IPS-20b (cell line): Measurements from ENCODE around the gene RARB.

Experiments
- H3K27ac ChIP-seq: one replicate; pipeline ENCODE4 v1.5.1; 2013; ENCODE audit warnings: low read length
- H3K27me3 ChIP-seq: 2 replicates; pipeline ENCODE4 v1.6.1; 2013; ENCODE audit warnings: mild to moderate bottlenecking, low read length, inconsistent platforms; ENCODE audit not compliant: insufficient read depth
- H3K36me3 ChIP-seq: 2 replicates; pipeline ENCODE4 v1.6.1; 2013; ENCODE audit warnings: low read depth, mild to moderate bottlenecking, inconsistent platforms, low read length, moderate library complexity; ENCODE audit not compliant: insufficient read depth
- H3K4me1 ChIP-seq: 2 replicates; pipeline ENCODE4 v1.6.1; 2013; ENCODE audit warnings: mild to moderate bottlenecking, control low read depth, inconsistent platforms, low read length, moderate library complexity; ENCODE audit not compliant: insufficient read depth
- H3K4me3 ChIP-seq: 2 replicates; pipeline ENCODE4 v1.5.1; 2013; ENCODE audit warnings: mild to moderate bottlenecking, low read length, inconsistent platforms
- H3K9ac ChIP-seq: 2 replicates; pipeline ENCODE4 v1.6.1; 2013; ENCODE audit warnings: low read depth, mild to moderate bottlenecking, inconsistent platforms, low read length, moderate library complexity
- H3K9me3 ChIP-seq: 2 replicates; pipeline ENCODE4 v1.6.1; 2013; ENCODE audit warnings: mild to moderate bottlenecking, low read depth, low read length, inconsistent platforms; ENCODE audit not compliant: insufficient read depth

Gene RARB

DNA sequence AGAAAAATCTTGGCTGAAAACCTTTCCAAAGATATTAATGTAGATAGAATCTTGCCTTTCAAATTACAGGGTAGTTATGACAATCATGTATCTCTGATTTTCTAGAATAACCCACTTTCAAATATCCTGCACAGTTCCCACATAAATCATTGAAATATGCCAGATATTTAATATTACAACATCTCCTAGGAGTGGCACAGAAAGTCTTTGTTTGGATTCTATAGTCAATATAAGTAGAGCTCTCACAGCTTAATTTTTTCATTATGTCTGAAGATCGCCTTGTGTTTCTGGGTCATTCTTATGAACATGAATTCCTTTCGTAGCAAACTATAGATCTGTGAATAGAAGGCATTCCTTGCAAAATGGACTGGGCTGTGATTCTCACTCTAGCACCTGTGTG, 5.0 kb downstream of the RARB start:
- Histone ChIP-seq H3K4me1 (peaks cover 11% of the 10 kb centered on the region; the same call in 1 of the 2 replicates), H3K27ac (no peak overlapping the region), H3K4me3 (no peak overlapping the region), H3K9ac (no peak overlapping the region), H3K9me3 (no peaks in the 10 kb centered on the region), H3K27me3 (peaks cover 13% of the 10 kb centered on the region), H3K36me3 (no peaks in the 10 kb centered on the region)

- Histone ChIP-seq H3K4me1 (0 out of 2 replicates have a peak, but pooled peaks cover 6% of the 10 kb centered on the region), H3K36me3 (no peaks in the 10 kb centered on the region), H3K27me3 (peaks cover 5% of the 10 kb centered on the region; the same call in 1 of the 2 replicates), H3K9me3 (no peaks in the 10 kb centered on the region), H3K27ac (no peak overlapping the region), H3K9ac (no peak overlapping the region), H3K4me3 (no peak overlapping the region)
Measured at GRCh38 chr3:25433868-25434267, 5.8 kb downstream of the RARB start.

DNA sequence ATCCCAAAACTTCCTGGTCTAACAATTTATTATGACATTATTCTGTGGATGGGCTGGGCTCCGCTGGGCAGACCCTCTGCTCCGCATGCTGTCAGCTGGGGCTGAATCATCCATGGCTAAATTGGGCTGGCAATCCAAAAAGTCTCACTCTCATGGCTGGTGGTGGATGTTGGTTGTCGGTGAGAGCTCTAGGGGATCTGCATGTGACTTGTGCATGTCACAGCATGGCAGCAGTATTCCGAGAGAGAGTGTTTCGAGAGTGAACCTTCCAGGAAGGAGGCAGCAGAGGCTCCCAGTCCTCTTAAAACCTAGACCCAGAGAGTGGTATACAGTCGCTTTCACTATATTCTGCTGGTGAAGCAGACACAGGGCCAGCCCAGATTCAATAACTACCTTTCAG, 9.9 kb downstream of the RARB start:
- Histone ChIP-seq H3K36me3 (no peaks in the 10 kb centered on the region), H3K27ac (no peak overlapping the region), H3K27me3 (no peaks in the 10 kb centered on the region; the same call in 1 of the 2 replicates), H3K4me3 (no peak overlapping the region), H3K4me1 (no peaks in the 10 kb centered on the region), H3K9ac (no peak overlapping the region), H3K9me3 (no peaks in the 10 kb centered on the region)

GRCh38 chr3:25438791-25439555, 10.9 kb downstream of the RARB start:
- H3K4me3 ChIP-seq = no peak overlapping the region
- no peaks in the 10 kb centered on the region for H3K36me3 ChIP-seq
- H3K27ac ChIP-seq = no peak overlapping the region
- no peaks in the 10 kb centered on the region for H3K4me1 ChIP-seq
- no peak overlapping the region for H3K9ac ChIP-seq
- H3K9me3 ChIP-seq = no peaks in the 10 kb centered on the region
- no peaks in the 10 kb centered on the region; the same call in 1 of the 2 replicates for H3K27me3 ChIP-seq

DNA sequence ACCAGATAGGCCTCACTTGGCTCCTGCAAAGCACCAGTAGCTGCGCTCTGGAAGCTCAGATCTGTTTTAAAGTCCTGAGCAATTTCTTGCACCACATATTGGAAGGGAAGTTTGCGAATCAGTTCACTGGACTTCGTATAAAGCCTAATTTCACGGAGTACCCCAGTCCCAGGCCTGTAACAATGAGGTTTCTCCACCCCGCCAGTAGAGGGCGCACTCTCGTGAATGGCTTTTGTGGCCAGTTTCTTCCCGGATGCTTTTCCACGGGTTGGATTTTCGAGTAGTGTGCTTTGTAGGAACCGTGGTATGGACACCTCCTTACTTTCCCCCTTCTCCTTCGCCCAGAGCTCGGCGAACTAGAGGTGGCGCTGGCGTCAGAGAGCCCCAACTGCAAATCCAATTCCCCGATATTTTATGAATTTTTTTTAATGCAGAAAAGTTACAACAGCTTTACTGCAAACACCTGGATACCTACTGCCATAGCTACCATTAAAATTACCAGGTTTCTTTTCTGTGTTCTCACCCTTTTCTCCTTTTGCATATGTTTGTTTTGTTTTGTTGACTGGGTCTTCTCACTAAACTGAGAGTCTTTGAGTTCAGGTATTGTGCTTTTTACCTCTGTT, 13.3 kb downstream of the RARB start:
- no peaks in the 10 kb centered on the region for H3K36me3 ChIP-seq
- no peaks in the 10 kb centered on the region; the same call in 1 of the 2 replicates for H3K4me1 ChIP-seq

DNA sequence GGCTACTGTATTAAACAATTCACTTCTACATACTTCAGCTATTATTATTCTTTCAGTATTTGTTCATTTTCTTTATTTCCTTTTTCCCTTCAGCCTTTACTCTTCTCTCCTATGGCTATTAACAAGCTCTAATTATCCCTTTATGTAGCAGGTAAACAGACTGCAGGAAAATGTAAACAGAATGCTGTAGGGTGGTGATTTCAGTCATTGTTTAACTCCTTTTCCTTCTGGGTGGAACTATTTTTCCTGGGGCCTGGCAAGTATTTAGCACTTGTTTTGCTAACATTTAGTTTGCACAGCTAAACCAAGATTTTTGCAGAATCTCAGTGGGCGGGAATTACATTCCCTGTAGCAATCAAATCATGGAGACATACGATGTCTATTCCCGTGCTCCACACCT, 14.4 kb downstream of the RARB start:
- Histone ChIP-seq H3K36me3 (no peaks in the 10 kb centered on the region), H3K9ac (no peak overlapping the region), H3K9me3 (no peaks in the 10 kb centered on the region), H3K27me3 (no peaks in the 10 kb centered on the region; the same call in 1 of the 2 replicates), H3K4me3 (no peak overlapping the region), H3K27ac (no peak overlapping the region), H3K4me1 (no peaks in the 10 kb centered on the region; the same call in 1 of the 2 replicates)

More for the DNA sequence above, 13.3 kb downstream of the RARB start:
- Histone ChIP-seq H3K9me3 (no peaks in the 10 kb centered on the region), H3K27me3 (no peaks in the 10 kb centered on the region; the same call in 1 of the 2 replicates), H3K9ac (no peak overlapping the region), H3K27ac (no peak overlapping the region), H3K4me3 (no peak overlapping the region)

DNA sequence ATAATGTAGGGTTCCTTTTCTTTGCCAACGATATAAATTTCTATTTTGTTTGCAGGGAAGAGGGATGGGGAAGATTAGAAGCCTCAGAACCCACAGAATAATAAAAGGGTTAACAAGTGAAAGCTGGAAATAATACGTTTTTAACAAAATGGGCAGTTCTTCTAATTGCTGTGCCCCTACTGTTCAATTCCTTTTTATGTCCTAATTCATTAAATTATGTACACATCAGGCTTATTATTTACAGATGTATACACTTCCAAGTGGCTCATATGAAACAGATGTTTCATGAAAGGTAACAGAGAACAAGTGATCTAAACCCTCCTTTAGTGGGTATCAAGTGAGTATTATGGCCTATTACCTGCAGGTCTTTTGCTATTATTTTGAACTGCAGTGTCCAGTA, 16.2 kb downstream of the RARB start:
- H3K27ac ChIP-seq = no peak overlapping the region
- no peaks in the 10 kb centered on the region for H3K9me3 ChIP-seq
- no peak overlapping the region for H3K4me3 ChIP-seq
- H3K9ac ChIP-seq = no peak overlapping the region
- peaks cover 5% of the 10 kb centered on the region for H3K4me1 ChIP-seq
- no peaks in the 10 kb centered on the region for H3K36me3 ChIP-seq
- no peaks in the 10 kb centered on the region; the same call in 1 of the 2 replicates for H3K27me3 ChIP-seq

- H3K36me3 ChIP-seq = no peaks in the 10 kb centered on the region
- H3K27me3 ChIP-seq = no peaks in the 10 kb centered on the region; the same call in 1 of the 2 replicates
Measured at GRCh38 chr3:25445731-25446130, 17.7 kb downstream of the RARB start.

GRCh38 chr3:25447285-25447684, 19.2 kb downstream of the RARB start:
- H3K9ac ChIP-seq = no peak overlapping the region
- peaks cover 7% of the 10 kb centered on the region for H3K4me1 ChIP-seq
- no peaks in the 10 kb centered on the region for H3K9me3 ChIP-seq
- H3K27me3 ChIP-seq = no peaks in the 10 kb centered on the region; the same call in 1 of the 2 replicates
- H3K27ac ChIP-seq = no peak overlapping the region
- no peaks in the 10 kb centered on the region for H3K36me3 ChIP-seq
- H3K4me3 ChIP-seq = no peak overlapping the region

More at GRCh38 chr3:25445731-25446130, 17.7 kb downstream of the RARB start:
- Histone ChIP-seq H3K27ac (no peak overlapping the region), H3K9me3 (no peaks in the 10 kb centered on the region), H3K9ac (no peak overlapping the region), H3K4me1 (peaks cover 7% of the 10 kb centered on the region), H3K4me3 (no peak overlapping the region)

GRCh38 chr3:25447925-25448324, 19.9 kb downstream of the RARB start:
- Histone ChIP-seq H3K27me3 (no peaks in the 10 kb centered on the region; the same call in 1 of the 2 replicates), H3K36me3 (no peaks in the 10 kb centered on the region), H3K9me3 (no peaks in the 10 kb centered on the region), H3K4me3 (no peak overlapping the region), H3K4me1 (peaks cover 7% of the 10 kb centered on the region), H3K27ac (no peak overlapping the region), H3K9ac (no peak overlapping the region)

DNA sequence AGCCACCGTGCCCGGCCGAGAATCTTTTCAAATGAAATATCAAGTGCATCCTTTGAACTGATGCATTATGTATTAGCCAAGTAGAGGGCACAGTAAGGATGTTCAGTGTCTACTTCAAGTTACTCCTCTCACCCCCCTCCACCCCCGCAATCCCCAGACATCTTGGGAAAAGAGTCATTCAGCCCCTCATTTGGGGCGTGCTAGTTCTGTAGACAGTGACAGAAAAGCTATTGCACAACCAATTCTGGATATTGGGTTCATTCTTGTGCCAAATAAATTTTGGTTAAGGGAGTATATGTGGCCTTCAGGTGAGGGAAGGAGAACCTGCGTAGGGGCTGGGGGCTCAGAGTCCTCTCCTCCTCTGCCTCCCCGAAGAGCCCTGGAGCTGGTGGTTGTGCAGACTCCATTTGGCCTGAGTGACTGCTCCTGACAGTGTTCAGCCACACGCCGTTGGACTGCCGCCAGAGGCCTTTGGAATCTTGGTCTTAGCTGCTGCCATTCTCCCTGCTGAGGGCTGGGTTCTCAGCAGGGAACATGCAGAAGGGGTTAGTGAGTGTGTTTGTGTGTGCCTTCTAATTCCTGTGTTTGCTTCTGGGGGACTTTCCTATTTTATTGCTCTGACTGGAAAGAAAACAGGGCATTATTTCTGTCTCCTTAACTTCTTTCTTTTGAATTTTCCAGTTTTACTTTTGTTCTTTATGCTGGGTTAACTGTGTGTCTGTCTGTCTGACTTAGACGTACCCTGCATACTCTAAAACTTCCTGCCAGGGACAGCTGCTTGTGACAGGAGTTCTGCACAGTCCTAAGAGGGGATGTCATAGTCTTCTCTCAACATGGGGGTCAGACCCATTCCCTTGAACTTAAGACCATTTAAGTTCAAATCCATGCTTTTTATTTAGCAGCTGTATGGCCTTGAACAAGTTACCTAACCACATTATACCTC, 21.0 kb downstream of the RARB start:
- no peak overlapping the region for H3K4me3 ChIP-seq
- H3K4me1 ChIP-seq = peaks cover 13% of the 10 kb centered on the region
- no peak overlapping the region for H3K9ac ChIP-seq
- H3K9me3 ChIP-seq = no peaks in the 10 kb centered on the region
- H3K27me3 ChIP-seq = no peaks in the 10 kb centered on the region
- H3K36me3 ChIP-seq = no peaks in the 10 kb centered on the region
- no peak overlapping the region for H3K27ac ChIP-seq
